H9 (cell line): ENCODE measurements around the gene ART4. TPM values are rescaled to one million over a fixed set of nuclear protein-coding genes. Genes with fewer than 3 reads are reported as not detected.

Experiments used
- DNase-seq: peaks from one replicate; pipeline ENCODE4 v3.0.0-alpha.2; 2017
- H2AFZ ChIP-seq: one replicate; pipeline ENCODE4 v1.6.1; 2013; ENCODE audit warnings: mild to moderate bottlenecking, low read length, control low read depth, moderate library complexity
- H2AK5ac ChIP-seq: 2 replicates; pipeline ENCODE4 v1.6.1; 2013; ENCODE audit warnings: low read length, control low read depth, mixed read lengths; ENCODE audit not compliant: insufficient read length
- H2BK120ac ChIP-seq: one replicate; pipeline ENCODE4 v1.6.1; 2013; ENCODE audit warnings: low read depth, mild to moderate bottlenecking, low read length, control low read depth, inconsistent platforms; ENCODE audit not compliant: poor library complexity, severe bottlenecking
- H2BK12ac ChIP-seq: 2 replicates; pipeline ENCODE4 v1.6.1; 2013; ENCODE audit warnings: low read length, control low read depth, mixed read lengths, low read depth; ENCODE audit not compliant: insufficient read length
- H2BK15ac ChIP-seq: 2 replicates; pipeline ENCODE4 v1.6.1; 2013; ENCODE audit warnings: low read depth, low read length, control low read depth
- H2BK20ac ChIP-seq: one replicate; pipeline ENCODE4 v1.6.1; 2013; ENCODE audit warnings: low read depth, mild to moderate bottlenecking, low read length, control low read depth, inconsistent platforms; ENCODE audit not compliant: poor library complexity, severe bottlenecking
- H2BK5ac ChIP-seq: 2 replicates; pipeline ENCODE4 v1.6.1; 2013; ENCODE audit warnings: low read length, control low read depth, mixed read lengths; ENCODE audit not compliant: insufficient read length
- H3K14ac ChIP-seq: 2 replicates; pipeline ENCODE4 v1.6.1; 2013; ENCODE audit warnings: low read length, control low read depth; ENCODE audit not compliant: insufficient read depth
- H3K18ac ChIP-seq: 2 replicates; pipeline ENCODE4 v1.6.1; 2013; ENCODE audit warnings: low read depth, mild to moderate bottlenecking, mixed read lengths, low read length, control low read depth; ENCODE audit not compliant: insufficient read length
- H3K23ac ChIP-seq: 2 replicates; pipeline ENCODE4 v1.6.1; 2013; ENCODE audit warnings: low read length, control low read depth, mixed read lengths, low read depth; ENCODE audit not compliant: insufficient read length
- H3K23me2 ChIP-seq: 2 replicates; pipeline ENCODE4 v1.6.1; 2013; ENCODE audit warnings: low read depth, mild to moderate bottlenecking, mixed read lengths, low read length, control low read depth; ENCODE audit not compliant: insufficient read length, poor library complexity, severe bottlenecking
- H3K27ac ChIP-seq: 2 replicates; pipeline ENCODE4 v1.5.1; 2013; ENCODE audit warnings: low read length, control low read depth, mixed read lengths, low read depth; ENCODE audit not compliant: insufficient read length
- H3K27me3 ChIP-seq: 2 replicates; pipeline ENCODE4 v1.6.1; 2013; ENCODE audit warnings: low read length, control low read depth, inconsistent platforms; ENCODE audit not compliant: insufficient read depth
- H3K4ac ChIP-seq: 2 replicates; pipeline ENCODE4 v1.6.1; 2013; ENCODE audit warnings: low read depth, mild to moderate bottlenecking, control low read depth, inconsistent platforms, low read length, moderate library complexity
- H3K4me1 ChIP-seq: 2 replicates; pipeline ENCODE4 v1.6.1; 2013; ENCODE audit warnings: low read length, control low read depth, inconsistent platforms; ENCODE audit not compliant: insufficient read depth
- H3K4me2 ChIP-seq: 2 replicates; pipeline ENCODE4 v1.6.1; 2013; ENCODE audit warnings: low read length, control low read depth, mixed read lengths; ENCODE audit not compliant: insufficient read length, insufficient read depth
- H3K56ac ChIP-seq: 2 replicates; pipeline ENCODE4 v1.6.1; 2013; ENCODE audit warnings: low read depth, mild to moderate bottlenecking, mixed read lengths, low read length, control low read depth; ENCODE audit not compliant: insufficient read length
- H3K79me1 ChIP-seq: 2 replicates; pipeline ENCODE4 v1.6.1; 2013; ENCODE audit warnings: low read depth, mild to moderate bottlenecking, moderate library complexity, low read length, control low read depth, inconsistent platforms; ENCODE audit not compliant: insufficient read depth, poor library complexity, severe bottlenecking
- H3K79me2 ChIP-seq: 2 replicates; pipeline ENCODE4 v1.6.1; 2013; ENCODE audit warnings: low read length, control low read depth, inconsistent platforms; ENCODE audit not compliant: insufficient read depth
- H3K9ac ChIP-seq: 2 replicates; pipeline ENCODE4 v1.6.1; 2013; ENCODE audit warnings: low read length, control low read depth, mixed read lengths; ENCODE audit not compliant: insufficient read length; ENCODE audit errors: extremely low read depth
- H3K9me3 ChIP-seq: one replicate; pipeline ENCODE4 v1.6.1; 2013; ENCODE audit warnings: low read depth, low read length, inconsistent platforms; ENCODE audit not compliant: control insufficient read depth
- H3T11ph ChIP-seq: one replicate; pipeline ENCODE4 v1.6.1; 2013; ENCODE audit warnings: mild to moderate bottlenecking, low read length, control low read depth, inconsistent platforms
- H4K20me1 ChIP-seq: one replicate; pipeline ENCODE4 v1.6.1; 2013; ENCODE audit not compliant: control insufficient read depth, insufficient read length, insufficient read depth
- H4K5ac ChIP-seq: 2 replicates; pipeline ENCODE4 v1.6.1; 2013; ENCODE audit warnings: low read depth, mild to moderate bottlenecking, mixed read lengths, low read length, control low read depth; ENCODE audit not compliant: insufficient read length
- H4K8ac ChIP-seq: replicated peaks from 2 replicates; pipeline ENCODE4 v1.6.1; 2013; ENCODE audit warnings: low read length, control low read depth, mixed read lengths, low read depth; ENCODE audit not compliant: insufficient read length
- H4K91ac ChIP-seq: 2 replicates; pipeline ENCODE4 v1.6.1; 2013; ENCODE audit warnings: low read depth, mild to moderate bottlenecking, moderate library complexity, mixed read lengths, low read length, control low read depth; ENCODE audit not compliant: insufficient read length
- H3K27ac Mint-ChIP-seq, 3 experiments: 2 replicates in 2 of 3; 3 replicates in 1 of 3; pipeline ENCODE4 v1.8.0; 2020 to 2021; ENCODE audit warnings: mixed read lengths in 3 of 3, mild to moderate bottlenecking in 1 of 3, moderate library complexity in 1 of 3
- H3K27me3 Mint-ChIP-seq: 2 replicates; pipeline ENCODE4 v1.8.0; 2021; ENCODE audit warnings: low read depth, mild to moderate bottlenecking, moderate library complexity, mixed read lengths
- H3K36me3 Mint-ChIP-seq, 3 experiments: 2 replicates in 2 of 3; 3 replicates in 1 of 3; pipeline ENCODE4 v1.8.0; 2020 to 2021; ENCODE audit warnings: low read depth in 3 of 3, mixed read lengths in 3 of 3; ENCODE audit not compliant: insufficient read depth in 1 of 3
- H3K4me1 Mint-ChIP-seq, 2 experiments: 2 replicates each; pipeline ENCODE4 v1.8.0; 2020; ENCODE audit warnings: mixed read lengths in 2 of 2
- H3K4me3 Mint-ChIP-seq, 2 experiments: 2 replicates in 1 of 2; 3 replicates in 1 of 2; pipeline ENCODE4 v1.8.0; 2020 to 2021; ENCODE audit warnings: mild to moderate bottlenecking in 2 of 2, mixed read lengths in 2 of 2, moderate library complexity in 1 of 2
- H3K9me3 Mint-ChIP-seq, 2 experiments: 2 replicates in 1 of 2; 3 replicates in 1 of 2; pipeline ENCODE4 v1.8.0; 2020; ENCODE audit warnings: mild to moderate bottlenecking in 2 of 2, mixed read lengths in 2 of 2, moderate library complexity in 1 of 2
- CTCF ChIP-seq: fragments of 200-600 bp; sonication (generic); conservative IDR thresholded peaks from 3 replicates; pipeline ENCODE4 v1.8.0; 2021; ENCODE audit warnings: antibody characterized with exemption, mild to moderate bottlenecking
- WGBS: extraction: QIAGEN DNeasy Blood & Tissue Kit; methylation state at CpG from one replicate; pipeline ENCODE4 v1.1.7; 2013; ENCODE audit warnings: missing lambda C conversion rate, low lambda C conversion rate, mixed read lengths; ENCODE audit not compliant: insufficient read length; ENCODE audit errors: extremely low coverage; 5-methylcytosine and 5-hydroxymethylcytosine counted together
- total RNA-seq: library from RNA; stranded (reverse); gene quantifications from 2 replicates; pipeline ENCODE4 v1.2.1, GENCODE V29; 2021

The ART4 gene
- total RNA-seq, 1 experiment from 2014 or later: not detected

DNA sequence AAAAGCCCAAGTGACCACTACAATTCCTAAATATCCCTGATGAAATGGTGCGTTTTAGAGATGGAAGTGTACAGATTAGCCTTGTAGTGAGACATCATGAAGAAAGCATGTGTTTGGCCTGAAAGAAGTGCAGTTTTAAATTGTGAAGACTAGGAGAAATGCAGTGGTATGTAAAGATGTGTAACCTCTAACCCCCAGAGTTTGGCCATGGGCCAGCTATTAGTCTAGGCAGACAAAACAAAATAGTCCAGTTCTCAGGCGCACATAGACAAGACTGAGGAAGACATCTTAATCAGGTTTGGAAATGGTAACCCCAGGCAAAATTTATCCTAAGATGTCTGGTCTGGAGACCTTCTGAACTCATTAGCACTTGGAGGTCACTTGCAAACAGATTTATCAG lies 63.5 kb downstream of the ART4 start:
- Histone ChIP-seq H4K20me1 (no peaks in the 10 kb centered on the region), H3K4me2 (no peak overlapping the region), H3K27ac (no peak overlapping the region), H3T11ph (no peak overlapping the region), H3K23me2 (peaks cover 6% of the 10 kb centered on the region), H3K27me3 (no peaks in the 10 kb centered on the region), H2BK12ac (no peak overlapping the region), H3K4ac (no peak overlapping the region), H4K8ac (no peak overlapping the region), H2BK20ac (no peak overlapping the region), H3K79me1 (no peaks in the 10 kb centered on the region), H3K14ac (no peak overlapping the region), H3K23ac (no peak overlapping the region), H3K18ac (no peak overlapping the region), H2BK120ac (no peak overlapping the region), H4K5ac (no peak overlapping the region), H4K91ac (no peak overlapping the region), H3K56ac (no peak overlapping the region), H2AFZ (no peak overlapping the region), H3K9ac (no peak overlapping the region), H3K9me3 (no peaks in the 10 kb centered on the region), H2AK5ac (no peak overlapping the region), H2BK15ac (no peak overlapping the region), H3K79me2 (no peaks in the 10 kb centered on the region; the same call in 1 of the 2 replicates), H2BK5ac (no peak overlapping the region), H3K4me1 (peaks cover 2% of the 10 kb centered on the region; the same call in 1 of the 2 replicates)
- Mint-ChIP-seq H3K27me3 (no peaks in the 10 kb centered on the region), H3K9me3 (no peaks in the 10 kb centered on the region), H3K4me3 (no peak overlapping the region), H3K36me3 (peaks cover 0 to 4% (median 0%) of the 10 kb centered on the region in 3 experiments; a peak in 2 of 7 replicates), H3K27ac (no peak overlapping the region), H3K4me1 (peaks cover 26 to 35% of the 10 kb centered on the region in 2 experiments)
- no peak for DNase-seq
- WGBS: no CpG with 5 or more reads among the region's 2 CpGs
- no peak for TF ChIP-seq CTCF
